Sigmoid colon (tissue), 7 donors: ENCODE results near the gene COL5A1. TPM values are rescaled to one million over a fixed set of nuclear protein-coding genes. Genes with fewer than 3 reads are reported as not detected.

Source experiments
- DNase-seq: peaks from one replicate; pipeline ENCODE4 v3.0.0-alpha.2; 2019
- H3K27ac ChIP-seq, 4 donors: fragments of 200-600 bp; sonication (generic); one replicate each; pipeline ENCODE4 v1.5.1; 2016 to 2019; ENCODE audit warnings: mild to moderate bottlenecking in 1 of 4
- H3K27me3 ChIP-seq, 3 donors: fragments of 200-600 bp; sonication (generic); one replicate each; pipeline ENCODE4 v1.5.1; 2019; ENCODE audit warnings: mild to moderate bottlenecking in 1 of 3
- H3K36me3 ChIP-seq, 4 donors: fragments of 200-600 bp; sonication (generic); one replicate each; pipeline ENCODE4 v1.5.1; 2016 to 2019
- H3K4me1 ChIP-seq, 4 donors: fragments of 200-600 bp; sonication (generic); one replicate each; pipeline ENCODE4 v1.5.1; 2017 to 2019
- H3K4me3 ChIP-seq, 4 donors: fragments of 200-600 bp; sonication (generic); one replicate each; pipeline ENCODE4 v1.5.1; 2017 to 2019; ENCODE audit warnings: mild to moderate bottlenecking in 2 of 4, moderate library complexity in 1 of 4
- H3K9me3 ChIP-seq, 4 donors: fragments of 200-600 bp in 3 of 4; sonication (generic) in 3 of 4; one replicate each; pipeline versions ENCODE4 v1.5.1 to v1.6.1; 2013 to 2019
- EP300 ChIP-seq, 4 donors: sonication (generic); formaldehyde crosslinking; IDR thresholded peaks; one replicate each; pipeline ENCODE4 v1.6.1; 2017; ENCODE audit warnings: antibody characterized with exemption in 4 of 4
- POLR2A ChIP-seq, 2 donors: fragments of 450-650 bp; IDR thresholded peaks; one replicate each; pipeline ENCODE4 v1.6.1; 2016; ENCODE audit warnings: antibody characterized with exemption in 2 of 2, mild to moderate bottlenecking in 2 of 2, moderate library complexity in 2 of 2
- POLR2AphosphoS5 ChIP-seq, 4 donors: sonication (generic); formaldehyde crosslinking; IDR thresholded peaks; one replicate each; pipeline ENCODE4 v1.6.1; 2017; ENCODE audit warnings: antibody characterized with exemption in 4 of 4
- WGBS, 2 donors: extraction: QIAGEN DNeasy Blood & Tissue Kit; methylation state at CpG; one replicate each; pipeline ENCODE4 v1.1.7; 2013; 5-methylcytosine and 5-hydroxymethylcytosine counted together
- intact Hi-C: fragments of 100-400 bp; cut with DNase I; formaldehyde crosslinking; loops from one replicate; pipeline ENCODE4 v1.15.1; 2023
- polyA plus RNA-seq, 3 donors: library from polyadenylated mRNA; stranded (reverse); fragments of 200-250 nt; gene quantifications; one replicate each; pipeline ENCODE4 v1.2.3, GENCODE V29; 2013
- total RNA-seq, 4 donors: library from RNA; depleted of rRNA; stranded (reverse); fragments of >200 nt; gene quantifications; one replicate each; pipeline ENCODE4 v1.1.0, GENCODE V29; 2016
- TF ChIP-seq, protein P1 (sequence below), 4 experiments: fragments of 450-650 bp in 3 of 4; fragments of 200-600 bp in 1 of 4; IDR thresholded peaks; one replicate each; pipeline ENCODE4 v1.5.1; 2016 to 2019; ENCODE audit warnings: antibody characterized with exemption in 4 of 4, mild to moderate bottlenecking in 3 of 4, moderate library complexity in 2 of 4
- donor health status: healthy with polysubstance abuse.
- donor health status: Bipolar disorder and iron deficiency.
- donor health status: healthy.

COL5A1 gene
- total and polyA plus RNA-seq, 7 donors, result 4.2 to 168 (median 24.2) TPM

DNA sequence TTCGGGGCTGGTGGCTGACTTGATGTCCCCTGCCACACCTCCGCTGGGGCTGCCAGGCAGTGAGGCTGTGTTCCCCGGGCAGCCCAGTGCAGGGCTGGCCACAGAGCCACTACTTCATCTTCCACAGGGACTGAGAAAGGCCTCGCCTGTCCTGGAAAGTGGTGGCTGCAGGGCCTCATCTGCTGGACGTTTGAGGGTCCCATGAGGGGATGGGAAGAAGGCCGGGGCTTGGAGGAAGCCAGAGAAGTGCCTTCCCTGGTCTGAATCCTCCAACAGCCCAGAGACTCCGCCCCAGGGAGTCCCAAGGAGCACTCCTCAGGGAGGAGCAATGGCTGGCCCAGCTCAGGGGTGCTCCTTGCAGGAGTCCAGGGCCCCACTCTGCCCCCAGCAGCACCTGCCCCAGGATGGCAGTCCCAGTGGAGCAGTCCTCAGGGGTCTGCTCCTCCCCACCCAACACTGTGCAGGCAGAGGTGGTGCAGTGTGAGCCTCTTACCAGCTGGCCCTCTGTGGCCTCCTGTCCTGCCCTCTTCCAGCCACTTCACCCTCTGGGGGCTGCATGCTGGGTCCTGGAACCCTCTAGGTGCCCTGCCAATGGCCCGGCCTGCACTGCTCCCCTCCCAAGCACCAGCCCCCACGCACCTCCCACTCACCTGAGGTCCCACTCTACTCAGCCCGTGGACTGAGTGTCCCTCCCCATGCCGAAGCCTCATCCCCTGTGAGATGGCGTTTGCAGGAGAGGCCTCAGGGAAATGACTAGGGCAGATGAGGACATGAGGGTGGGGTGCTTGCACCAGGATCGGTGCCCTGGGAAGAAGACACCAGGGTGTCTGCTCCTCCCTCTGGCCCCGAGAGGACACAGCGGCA lies 47.3 kb upstream of the COL5A1 start:
- DNase-seq, result no peak
- no peaks in the 10 kb centered on the region for H3K9me3 ChIP-seq
- intact Hi-C loops, result no loop called here

GRCh38 chr9:134595014-134595413 lies 46.6 kb upstream of the COL5A1 start:
- no peaks in the 10 kb centered on the region for H3K36me3 ChIP-seq
- no peak overlapping the region for H3K27ac ChIP-seq
- no peaks in the 10 kb centered on the region for H3K27me3 ChIP-seq
- intact Hi-C loops, result no loop called here
- H3K4me3 ChIP-seq, result no peak overlapping the region
- DNase-seq, result no peak
- WGBS, 2 donors, result 96% methylated on average over 9 of the region's 9 CpGs
- no peaks in the 10 kb centered on the region for H3K9me3 ChIP-seq
- TF ChIP-seq, protein P1, sequence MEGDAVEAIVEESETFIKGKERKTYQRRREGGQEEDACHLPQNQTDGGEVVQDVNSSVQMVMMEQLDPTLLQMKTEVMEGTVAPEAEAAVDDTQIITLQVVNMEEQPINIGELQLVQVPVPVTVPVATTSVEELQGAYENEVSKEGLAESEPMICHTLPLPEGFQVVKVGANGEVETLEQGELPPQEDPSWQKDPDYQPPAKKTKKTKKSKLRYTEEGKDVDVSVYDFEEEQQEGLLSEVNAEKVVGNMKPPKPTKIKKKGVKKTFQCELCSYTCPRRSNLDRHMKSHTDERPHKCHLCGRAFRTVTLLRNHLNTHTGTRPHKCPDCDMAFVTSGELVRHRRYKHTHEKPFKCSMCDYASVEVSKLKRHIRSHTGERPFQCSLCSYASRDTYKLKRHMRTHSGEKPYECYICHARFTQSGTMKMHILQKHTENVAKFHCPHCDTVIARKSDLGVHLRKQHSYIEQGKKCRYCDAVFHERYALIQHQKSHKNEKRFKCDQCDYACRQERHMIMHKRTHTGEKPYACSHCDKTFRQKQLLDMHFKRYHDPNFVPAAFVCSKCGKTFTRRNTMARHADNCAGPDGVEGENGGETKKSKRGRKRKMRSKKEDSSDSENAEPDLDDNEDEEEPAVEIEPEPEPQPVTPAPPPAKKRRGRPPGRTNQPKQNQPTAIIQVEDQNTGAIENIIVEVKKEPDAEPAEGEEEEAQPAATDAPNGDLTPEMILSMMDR (IDR thresholded peaks at IDR 0.05), result no peak
- TF ChIP-seq POLR2A (IDR thresholded peaks at IDR 0.05) (no peak), POLR2AphosphoS5 (IDR thresholded peaks at IDR 0.05) (no peak), EP300 (IDR thresholded peaks at IDR 0.05) (no peak)
- H3K4me1 ChIP-seq, result no peaks in the 10 kb centered on the region

More for the DNA sequence above, 47.3 kb upstream of the COL5A1 start:
- Histone ChIP-seq H3K27me3 (no peaks in the 10 kb centered on the region), H3K27ac (no peak overlapping the region), H3K4me3 (no peak overlapping the region), H3K36me3 (no peaks in the 10 kb centered on the region), H3K4me1 (no peaks in the 10 kb centered on the region)
- TF ChIP-seq, protein P1 (IDR thresholded peaks at IDR 0.05), result no peak
- TF ChIP-seq POLR2A (IDR thresholded peaks at IDR 0.05), result no peak
- WGBS, 2 donors, result 78 to 85% methylated on average over 15 of the region's 15 CpGs

GRCh38 chr9:134597041-134597913 lies 44.3 kb upstream of the COL5A1 start:
- Histone ChIP-seq H3K9me3 (no peaks in the 10 kb centered on the region), H3K36me3 (no peaks in the 10 kb centered on the region), H3K27me3 (no peaks in the 10 kb centered on the region), H3K27ac (no peak overlapping the region), H3K4me1 (peaks cover 0 to 7% (median 2%) of the 10 kb centered on the region in 4 donors), H3K4me3 (no peak overlapping the region)
- intact Hi-C loops, result no loop called here
- DNase-seq, result no peak
- TF ChIP-seq POLR2AphosphoS5 (IDR thresholded peaks at IDR 0.05) (no peak), POLR2A (IDR thresholded peaks at IDR 0.05) (no peak), EP300 (IDR thresholded peaks at IDR 0.05) (no peak)
- TF ChIP-seq, protein P1 (IDR thresholded peaks at IDR 0.05), result no peak
- 85 to 89% methylated on average over 25 of the region's 25 CpGs for WGBS, 2 donors

DNA sequence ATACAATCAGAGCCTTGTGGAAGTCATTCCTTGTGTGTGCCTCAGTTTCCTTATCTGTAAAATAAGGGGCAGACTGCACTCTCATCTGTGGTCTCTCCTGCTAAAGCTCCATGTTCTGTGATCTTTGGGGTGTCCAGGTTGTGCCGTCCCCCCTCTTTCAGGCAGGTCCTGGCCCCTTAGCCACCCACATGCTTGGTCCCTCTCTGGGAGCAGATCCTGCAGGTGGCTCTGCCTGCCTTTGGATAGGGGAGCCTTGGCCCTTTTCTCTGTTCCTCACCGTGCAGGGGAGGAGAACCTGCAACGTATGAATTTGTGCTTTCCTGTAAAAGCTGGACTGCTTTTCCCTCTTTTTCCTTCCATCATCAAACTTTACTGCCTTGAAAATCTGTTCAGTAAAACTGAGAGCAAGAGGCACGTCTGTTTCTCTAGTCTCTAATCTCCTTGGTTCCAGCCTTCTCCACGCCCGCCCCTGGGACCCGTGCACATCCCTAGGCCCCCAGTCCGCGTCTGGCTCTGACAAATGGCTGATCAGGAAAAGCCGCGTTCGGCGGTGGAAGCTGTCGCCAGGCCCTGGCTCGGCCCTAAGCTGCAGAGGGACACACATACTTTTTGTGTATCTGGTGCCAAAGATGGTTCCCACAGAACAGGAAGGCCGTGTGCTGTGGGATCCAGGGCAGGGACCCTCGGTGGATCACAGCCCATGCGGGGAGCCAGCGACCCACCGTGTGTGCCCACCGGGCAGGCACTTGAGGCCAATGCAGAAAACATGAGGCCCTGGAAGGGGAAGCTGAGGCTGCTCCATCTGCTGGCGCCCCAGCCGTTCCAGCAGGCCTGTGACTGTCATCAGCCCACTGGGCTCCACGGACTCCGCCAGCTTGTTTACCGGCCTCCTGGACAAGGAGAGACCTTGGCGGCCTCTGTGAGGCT lies 43.4 kb upstream of the COL5A1 start:
- no peak overlapping the region for H3K4me3 ChIP-seq
- H3K36me3 ChIP-seq, result no peaks in the 10 kb centered on the region
- intact Hi-C loops, result no loop called here
- H3K27ac ChIP-seq, result no peak overlapping the region
- no peak for TF ChIP-seq EP300 (IDR thresholded peaks at IDR 0.05)
- no peak for TF ChIP-seq POLR2AphosphoS5 (IDR thresholded peaks at IDR 0.05)
- TF ChIP-seq, protein P1 (IDR thresholded peaks at IDR 0.05), result no peak
- TF ChIP-seq POLR2A (IDR thresholded peaks at IDR 0.05), result no peak
- H3K27me3 ChIP-seq, result no peaks in the 10 kb centered on the region
- no peak for DNase-seq
- peaks cover 0 to 15% (median 10%) of the 10 kb centered on the region in 4 donors for H3K4me1 ChIP-seq
- WGBS, 2 donors, result 64 to 65% methylated on average over 27 of the region's 27 CpGs
- H3K9me3 ChIP-seq, result no peaks in the 10 kb centered on the region
